PC-9 (cell line): Measurements from ENCODE around the gene NAPSA. TPM values are rescaled to one million over a fixed set of nuclear protein-coding genes. Genes with fewer than 3 reads are reported as not detected.
"Not testable (repeated sequence)": the region's sequence is repeated elsewhere in the genome, so short reads cannot be mapped to it uniquely, and the experiment has no call there.

Experiments used
- BruUV-seq: library from RNA; stranded (reverse); fragments of 400-500 nt; replicated peaks from 2 replicates; lab custom pipeline; 2021; lab: Mats Ljungman, UMichigan
- CTCF ChIA-PET: fragments of 300-600 bp; sonication (Branson Sonifier 250); formaldehyde crosslinking; loops from one replicate; lab custom pipeline; 2022; ENCODE audit warnings: antibody characterized with exemption; lab: Charles Lee
- POLR2A ChIA-PET: fragments of 300-600 bp; sonication (Branson Sonifier 250); formaldehyde crosslinking; loops from one replicate; lab custom pipeline; 2022; ENCODE audit warnings: antibody characterized with exemption; ENCODE audit not compliant: unreplicated experiment; lab: Charles Lee
- DNase-seq, 2 experiments: peaks; one replicate each; pipeline versions ENCODE4 v3.0.0 to v3.0.0-alpha.2; 2015 to 2022; ENCODE audit warnings: mixed read lengths in 1 of 2
- H2AFZ ChIP-seq: fragments of 200-600 bp; sonication (generic); 2 replicates; pipeline ENCODE4 v1.8.1; 2017; ENCODE audit warnings: antibody characterized with exemption
- H3F3A ChIP-seq: fragments of 200-600 bp; sonication (generic); 2 replicates; pipeline ENCODE4 v1.8.1; 2017; ENCODE audit warnings: antibody characterized with exemption, mild to moderate bottlenecking, low read depth; ENCODE audit not compliant: insufficient read depth
- H3K27ac ChIP-seq: fragments of 200-600 bp; sonication (generic); 2 replicates; pipeline ENCODE4 v1.6.1; 2016; ENCODE audit warnings: mixed run types
- H3K27me3 ChIP-seq: fragments of 200-600 bp; sonication (generic); 2 replicates; pipeline ENCODE4 v1.6.1; 2016; ENCODE audit warnings: low read depth, mixed run types; ENCODE audit not compliant: insufficient read depth
- H3K36me3 ChIP-seq: fragments of 200-600 bp; sonication (generic); 2 replicates; pipeline ENCODE4 v1.6.1; 2016; ENCODE audit warnings: low read depth, mixed run types
- H3K4me1 ChIP-seq: fragments of 200-600 bp; sonication (generic); replicated peaks from 2 replicates; pipeline ENCODE4 v1.6.1; 2016; ENCODE audit warnings: mixed run types; ENCODE audit not compliant: insufficient read depth
- H3K4me2 ChIP-seq: fragments of 200-600 bp; sonication (generic); 2 replicates; pipeline ENCODE4 v1.6.1; 2017; ENCODE audit warnings: mixed run types
- H3K4me3 ChIP-seq: fragments of 200-600 bp; sonication (generic); 2 replicates; pipeline ENCODE4 v1.6.1; 2016; ENCODE audit warnings: mixed run types
- H3K79me2 ChIP-seq: fragments of 200-600 bp; sonication (generic); 2 replicates; pipeline ENCODE4 v1.6.1; 2017; ENCODE audit warnings: low read depth, mixed run types
- H3K9me2 ChIP-seq: fragments of 200-600 bp; sonication (generic); 2 replicates; pipeline ENCODE4 v1.8.1; 2017; ENCODE audit warnings: mild to moderate bottlenecking; ENCODE audit not compliant: insufficient read depth
- H3K9me3 ChIP-seq: fragments of 200-600 bp; sonication (generic); 2 replicates; pipeline ENCODE4 v1.8.1; 2016; ENCODE audit warnings: low read depth; ENCODE audit not compliant: insufficient read depth
- H4K20me1 ChIP-seq: fragments of 200-600 bp; sonication (generic); 2 replicates; pipeline ENCODE4 v1.8.1; 2017; ENCODE audit not compliant: insufficient read depth
- CTCF ChIP-seq: fragments of 200-600 bp; sonication (generic); conservative IDR thresholded peaks from 2 replicates; pipeline ENCODE4 v1.6.1; 2017; ENCODE audit warnings: mixed run types, antibody characterized with exemption, mild to moderate bottlenecking, moderate library complexity
- EZH2 ChIP-seq: fragments of 200-600 bp; sonication (generic); IDR thresholded peaks from 2 replicates; pipeline ENCODE4 v1.8.0; 2017; ENCODE audit warnings: antibody characterized with exemption, low read depth
- intact Hi-C: fragments of 100-400 bp; cut with micrococcal nuclease; formaldehyde crosslinking; loops from one replicate; pipeline ENCODE4 v1.10.0; 2022; ENCODE audit not compliant: unreplicated experiment
- total RNA-seq: library from RNA; stranded (reverse); gene quantifications from 2 replicates; pipeline ENCODE4 v1.2.3, GENCODE V29; 2021

NAPSA gene
- total RNA-seq, 1 experiment from 2014 or later, result 1.7 TPM

GRCh38 chr19:50394017-50394416 is 28.6 kb upstream of the NAPSA start:
- Histone ChIP-seq H3K36me3 (0 out of 2 replicates have a peak, but pooled peaks cover 10% of the 10 kb centered on the region), H3K4me2 (no peak overlapping the region), H3K4me3 (no peak overlapping the region), H3K4me1 (no peaks in the 10 kb centered on the region), H3F3A (0 out of 2 replicates have a peak, but pooled peaks cover 7% of the 10 kb centered on the region), H3K9me2 (no peaks in the 10 kb centered on the region), H2AFZ (no peak overlapping the region), H3K27me3 (no peaks in the 10 kb centered on the region), H3K9me3 (no peaks in the 10 kb centered on the region), H4K20me1 (no peaks in the 10 kb centered on the region; the same call in 1 of the 2 replicates), H3K27ac (no peak overlapping the region), H3K79me2 (peaks cover 11% of the 10 kb centered on the region; the same call in 1 of the 2 replicates)
- TF ChIP-seq CTCF (no peak), EZH2 (no peak)
- ChIA-PET POLR2A (no interaction called here), CTCF (no interaction called here)
- DNase-seq, result no peak
- BruUV-seq, result no TSS peak
- intact Hi-C loops, result no loop called here

- H3K36me3 ChIP-seq, result 0 out of 2 replicates have a peak, but pooled peaks cover 10% of the 10 kb centered on the region
- H3K9me3 ChIP-seq, result no peaks in the 10 kb centered on the region
- H3K4me1 ChIP-seq, result no peaks in the 10 kb centered on the region
- CTCF ChIA-PET, result no interaction called here
- no peaks in the 10 kb centered on the region; the same call in 1 of the 2 replicates for H4K20me1 ChIP-seq
- H3K4me3 ChIP-seq, result no peak overlapping the region
- no peaks in the 10 kb centered on the region for H3K9me2 ChIP-seq
- BruUV-seq, result no TSS peak
- no peak for TF ChIP-seq CTCF
- H3K79me2 ChIP-seq, result peaks cover 11% of the 10 kb centered on the region; the same call in 1 of the 2 replicates
- no peak for DNase-seq
- intact Hi-C loops, result no loop called here
- no peak overlapping the region for H3K27ac ChIP-seq
- H3K4me2 ChIP-seq, result no peak overlapping the region
- 0 out of 2 replicates have a peak, but pooled peaks cover 7% of the 10 kb centered on the region for H3F3A ChIP-seq
- no peak overlapping the region for H2AFZ ChIP-seq
- no peaks in the 10 kb centered on the region for H3K27me3 ChIP-seq
- POLR2A ChIA-PET, result interaction anchor here (0.6 kb wide), 1 partner anchor 23 kb away, joined by 4 read pairs; no protein-coding TSS in a partner anchor
Observed at GRCh38 chr19:50393589-50393988, 28.1 kb upstream of the NAPSA start.

- Histone ChIP-seq H3K36me3 (0 out of 2 replicates have a peak, but pooled peaks cover 10% of the 10 kb centered on the region), H3K4me3 (no peak overlapping the region), H2AFZ (no peak overlapping the region), H3K4me1 (no peaks in the 10 kb centered on the region), H3K27me3 (no peaks in the 10 kb centered on the region), H3K79me2 (peaks cover 19% of the 10 kb centered on the region), H3K27ac (no peak overlapping the region), H3F3A (0 out of 2 replicates have a peak, but pooled peaks cover 7% of the 10 kb centered on the region), H3K9me2 (no peaks in the 10 kb centered on the region), H3K4me2 (no peak overlapping the region), H4K20me1 (no peaks in the 10 kb centered on the region; the same call in 1 of the 2 replicates), H3K9me3 (no peaks in the 10 kb centered on the region)
- POLR2A ChIA-PET, result no interaction called here
- DNase-seq, result peak in 1 of 2 experiments; percentile 32
- intact Hi-C loops, result no loop called here
- TF ChIP-seq CTCF, result no peak
- TF ChIP-seq EZH2, result no peak
- CTCF ChIA-PET, result no interaction called here
- no TSS peak for BruUV-seq
Observed at GRCh38 chr19:50392759-50393158, 27.3 kb upstream of the NAPSA start.

- intact Hi-C loops, H3K4me1 ChIP-seq, H3K4me3 ChIP-seq, H3K27me3 ChIP-seq, DNase-seq, H3F3A ChIP-seq, H3K27ac ChIP-seq, H3K9me2 ChIP-seq, CTCF ChIA-PET, BruUV-seq, H2AFZ ChIP-seq, POLR2A ChIA-PET, H3K4me2 ChIP-seq, H4K20me1 ChIP-seq, H3K9me3 ChIP-seq: not testable (repeated sequence)
- Histone ChIP-seq H3K79me2 (peaks cover 37% of the 10 kb centered on the region), H3K36me3 (0 out of 2 replicates have a peak, but pooled peaks cover 10% of the 10 kb centered on the region)
Observed at GRCh38 chr19:50390952-50391351, 25.5 kb upstream of the NAPSA start.

GRCh38 chr19:50390295-50390694 is 24.9 kb upstream of the NAPSA start:
- BruUV-seq, POLR2A ChIA-PET, intact Hi-C loops, H3K27ac ChIP-seq, H3K27me3 ChIP-seq, H2AFZ ChIP-seq, H3K4me2 ChIP-seq, DNase-seq, H3K4me1 ChIP-seq, H3K4me3 ChIP-seq, H3K9me3 ChIP-seq, H3K9me2 ChIP-seq, CTCF ChIA-PET, H3F3A ChIP-seq: not testable (repeated sequence)
- H4K20me1 ChIP-seq, result peaks cover 11% of the 10 kb centered on the region
- H3K36me3 ChIP-seq, result 0 out of 2 replicates have a peak, but pooled peaks cover 10% of the 10 kb centered on the region
- peaks cover 44% of the 10 kb centered on the region for H3K79me2 ChIP-seq
